ENCODE results near the gene SYT10. TPM values are rescaled to one million over a fixed set of nuclear protein-coding genes. Genes with fewer than 3 reads are reported as not detected.
"Not testable (repeated sequence)": the region's sequence is repeated elsewhere in the genome, so short reads cannot be mapped to it uniquely, and the experiment has no call there.

SYT10 gene
- polyA plus RNA-seq, 1 donor (not counting 4 experiments of a cell fraction or from before 2014, with no cell fraction given) = not detected

GRCh38 chr12:33427071-33427470, 12.5 kb downstream of the SYT10 start:
- Histone ChIP-seq H3K9me3 (ENCODE audit: control insufficient read depth, low read depth, low read length) (no peaks in the 10 kb centered on the region), H3K27ac (ENCODE audit: control insufficient read depth, insufficient read depth, low read length) (no peak overlapping the region), H3K9me1 (ENCODE audit: control insufficient read depth, extremely low read depth, insufficient read depth, low read length) (no peaks in the 10 kb centered on the region), H3K4me1 (ENCODE audit: control insufficient read depth, extremely low read depth, insufficient read depth, low read length) (no peaks in the 10 kb centered on the region), H3K36me3 (ENCODE audit: control insufficient read depth in 2 of 2, extremely low read depth in 1 of 2, insufficient read depth in 2 of 2, low read length in 2 of 2) (no peaks in the 10 kb centered on the region), H3K27me3 (ENCODE audit: control insufficient read depth, extremely low read depth, insufficient read depth, low read length) (no peaks in the 10 kb centered on the region), H4K20me1 (ENCODE audit: control insufficient read depth, extremely low read depth, insufficient read depth, low read length) (no peaks in the 10 kb centered on the region), H3K4me3 (ENCODE audit: control insufficient read depth in 2 of 3, extremely low read depth in 1 of 3, insufficient read depth in 2 of 3, low read depth in 1 of 3, low read length in 3 of 3) (no peak overlapping the region), H3K9ac (ENCODE audit: control insufficient read depth, extremely low read depth, insufficient read depth, low read length) (no peak overlapping the region), H3K79me2 (ENCODE audit: control insufficient read depth, insufficient read depth, low read length) (no peaks in the 10 kb centered on the region), H2AFZ (ENCODE audit: control insufficient read depth, low read length) (no peak overlapping the region), H3K4me2 (ENCODE audit: control insufficient read depth, extremely low read depth, insufficient read depth, low read depth, low read length) (no peak overlapping the region)
- DNase-seq (ENCODE audit: low read depth, low spot score) = no peak
- dilution Hi-C loops (cut with MboI; ENCODE audit: extremely low pct_ligation_motif_present, low sequenced_read_pairs) = no loop called here
- TF ChIP-seq CTCF (optimal IDR thresholded peaks at IDR 0.05 in 1 of 3, IDR thresholded peaks at IDR 0.05 in 1 of 3, conservative IDR thresholded peaks at IDR 0.05 in 1 of 3; ENCODE audit: extremely low read depth in 1 of 3, insufficient read depth in 2 of 3, low read length in 3 of 3) (peak in 2 of 3 experiments; percentile 17 to 37), EZH2 (IDR thresholded peaks at IDR 0.05; ENCODE audit: low read length) (no peak)
- FAIRE-seq = no peak

GRCh38 chr12:33423706-33424105, 15.9 kb downstream of the SYT10 start:
- no peaks in the 10 kb centered on the region for H3K27me3 ChIP-seq (ENCODE audit: control insufficient read depth, extremely low read depth, insufficient read depth, low read length)
- no peak overlapping the region for H3K4me2 ChIP-seq (ENCODE audit: control insufficient read depth, extremely low read depth, insufficient read depth, low read depth, low read length)
- no peak overlapping the region for H3K4me3 ChIP-seq (ENCODE audit: control insufficient read depth in 2 of 3, extremely low read depth in 1 of 3, insufficient read depth in 2 of 3, low read depth in 1 of 3, low read length in 3 of 3)
- no peaks in the 10 kb centered on the region for H3K36me3 ChIP-seq (ENCODE audit: control insufficient read depth in 2 of 2, extremely low read depth in 1 of 2, insufficient read depth in 2 of 2, low read length in 2 of 2)
- no peaks in the 10 kb centered on the region for H3K4me1 ChIP-seq (ENCODE audit: control insufficient read depth, extremely low read depth, insufficient read depth, low read length)
- no peak overlapping the region for H3K27ac ChIP-seq (ENCODE audit: control insufficient read depth, insufficient read depth, low read length)
- no peak for TF ChIP-seq CTCF (optimal IDR thresholded peaks at IDR 0.05 in 1 of 3, IDR thresholded peaks at IDR 0.05 in 1 of 3, conservative IDR thresholded peaks at IDR 0.05 in 1 of 3; ENCODE audit: extremely low read depth in 1 of 3, insufficient read depth in 2 of 3, low read length in 3 of 3)
- no peak for TF ChIP-seq EZH2 (IDR thresholded peaks at IDR 0.05; ENCODE audit: low read length)
- FAIRE-seq = no peak
- dilution Hi-C loops (cut with MboI; ENCODE audit: extremely low pct_ligation_motif_present, low sequenced_read_pairs) = no loop called here
- no peaks in the 10 kb centered on the region for H4K20me1 ChIP-seq (ENCODE audit: control insufficient read depth, extremely low read depth, insufficient read depth, low read length)
- H3K9ac ChIP-seq (ENCODE audit: control insufficient read depth, extremely low read depth, insufficient read depth, low read length) = no peak overlapping the region
- H3K9me3 ChIP-seq (ENCODE audit: control insufficient read depth, low read depth, low read length) = no peaks in the 10 kb centered on the region
- no peaks in the 10 kb centered on the region for H3K79me2 ChIP-seq (ENCODE audit: control insufficient read depth, insufficient read depth, low read length)
- no peak overlapping the region for H2AFZ ChIP-seq (ENCODE audit: control insufficient read depth, low read length)
- no peak for DNase-seq (ENCODE audit: low read depth, low spot score)
- H3K9me1 ChIP-seq (ENCODE audit: control insufficient read depth, extremely low read depth, insufficient read depth, low read length) = no peaks in the 10 kb centered on the region

- dilution Hi-C loops (cut with MboI; ENCODE audit: extremely low pct_ligation_motif_present, low sequenced_read_pairs); H3K9ac ChIP-seq (ENCODE audit: control insufficient read depth, extremely low read depth, insufficient read depth, low read length); H3K27ac ChIP-seq (ENCODE audit: control insufficient read depth, insufficient read depth, low read length); H3K9me3 ChIP-seq (ENCODE audit: control insufficient read depth, low read depth, low read length); H3K79me2 ChIP-seq (ENCODE audit: control insufficient read depth, insufficient read depth, low read length); H4K20me1 ChIP-seq (ENCODE audit: control insufficient read depth, extremely low read depth, insufficient read depth, low read length); H3K4me2 ChIP-seq (ENCODE audit: control insufficient read depth, extremely low read depth, insufficient read depth, low read depth, low read length); H3K4me3 ChIP-seq (ENCODE audit: control insufficient read depth in 2 of 3, extremely low read depth in 1 of 3, insufficient read depth in 2 of 3, low read depth in 1 of 3, low read length in 3 of 3); H3K36me3 ChIP-seq (ENCODE audit: control insufficient read depth in 2 of 2, extremely low read depth in 1 of 2, insufficient read depth in 2 of 2, low read length in 2 of 2); H2AFZ ChIP-seq (ENCODE audit: control insufficient read depth, low read length); H3K27me3 ChIP-seq (ENCODE audit: control insufficient read depth, extremely low read depth, insufficient read depth, low read length); H3K4me1 ChIP-seq (ENCODE audit: control insufficient read depth, extremely low read depth, insufficient read depth, low read length); FAIRE-seq; DNase-seq (ENCODE audit: low read depth, low spot score); H3K9me1 ChIP-seq (ENCODE audit: control insufficient read depth, extremely low read depth, insufficient read depth, low read length): not testable (repeated sequence)
Measured at GRCh38 chr12:33412410-33412809, 27.2 kb downstream of the SYT10 start.
